A549 (cell line): ENCODE data around the gene TMEM260. TPM values are rescaled to one million over a fixed set of nuclear protein-coding genes. Genes with fewer than 3 reads are reported as not detected.
A peak's percentile ranks its signal among the peaks of the same experiment; 100 is the strongest.
"Not testable (repeated sequence)": the region's sequence is repeated elsewhere in the genome, so short reads cannot be mapped to it uniquely, and the experiment has no call there.

ENCODE experiments used
- ATAC-seq, 2 experiments: fragments of 200-7000 bp in 1 of 2; fragments of >200 bp in 1 of 2; cut with Nextera tagmentation in 1 of 2; cut with Tn5 transposase in 1 of 2; 3 replicates each; pipeline versions ENCODE4 v1.8.0 to v1.9.1; 2018 to 2020; ENCODE audit warnings: mild to moderate bottlenecking in 1 of 2, moderate library complexity in 1 of 2
- CTCF ChIA-PET: fragments of 300-600 bp; sonication (Branson Sonifier 250); formaldehyde crosslinking; extraction: SDS; loops from one replicate; lab custom pipeline; 2021; ENCODE audit warnings: antibody characterized with exemption, inconsistent platforms; lab: Yijun Ruan, JAX
- POLR2A ChIA-PET: fragments of 350-600 bp; formaldehyde crosslinking; extraction: SDS; loops from one replicate; lab custom pipeline; 2021; ENCODE audit warnings: antibody characterized with exemption, inconsistent platforms; lab: Yijun Ruan, JAX
- DNase-seq, 2 experiments: peaks; one replicate each; pipeline versions ENCODE4 v3.0.0 to v3.0.0-alpha.2; 2011 to 2016; ENCODE audit warnings: low read depth in 1 of 2, low spot score in 1 of 2
- FAIRE-seq: peaks from 2 replicates; lab custom pipeline; 2011; peaks lifted over from hg19 to GRCh38; lab: Jason Lieb, UNC
- H3K27ac ChIP-seq, 2 experiments: fragments of >200 bp; sonication (Bioruptor Twin); formaldehyde crosslinking; 3 replicates each; pipeline ENCODE4 v1.5.1; 2016 to 2017
- H3K4me1 ChIP-seq: fragments of >200 bp; sonication (Bioruptor Twin); formaldehyde crosslinking; 3 replicates; pipeline ENCODE4 v1.6.1; 2016
- H3K4me2 ChIP-seq: fragments of >200 bp; sonication (Bioruptor Twin); formaldehyde crosslinking; 3 replicates; pipeline ENCODE4 v1.6.1; 2016
- H3K4me3 ChIP-seq: fragments of >200 bp; sonication (Bioruptor Twin); formaldehyde crosslinking; 3 replicates; pipeline ENCODE4 v1.5.1; 2016
- H3K9me3 ChIP-seq: fragments of >200 bp; sonication (Bioruptor Twin); formaldehyde crosslinking; 3 replicates; pipeline ENCODE4 v1.6.1; 2016
- CBX8 ChIP-seq: fragments of 200-600 bp; sonication (generic); IDR thresholded peaks from 2 replicates; pipeline ENCODE4 v1.6.1; 2016
- CEBPB ChIP-seq, 2 experiments: fragments of >200 bp in 1 of 2; sonication (Bioruptor Twin) in 1 of 2; formaldehyde crosslinking in 1 of 2; IDR thresholded peaks; 2 replicates each; pipeline ENCODE4 v1.6.1; 2012 to 2016
- EHF ChIP-seq: fragments of 250-450 bp; sonication (Bioruptor Pico); IDR thresholded peaks from 2 replicates; pipeline ENCODE4 v1.5.0; 2020; ENCODE audit warnings: mild to moderate bottlenecking
- EHMT2 ChIP-seq: fragments of 200-600 bp; sonication (generic); IDR thresholded peaks from 2 replicates; pipeline ENCODE4 v1.6.1; 2016; ENCODE audit warnings: antibody characterized with exemption, low read depth, mild to moderate bottlenecking, moderate library complexity
- EP300 ChIP-seq, 2 experiments: fragments of >200 bp; sonication (Bioruptor Twin); formaldehyde crosslinking; IDR thresholded peaks; 2 replicates in 1 of 2; 3 replicates in 1 of 2; pipeline ENCODE4 v1.6.1; 2016 to 2017
- FOSL2 ChIP-seq, 2 experiments: fragments of 450-650 bp in 1 of 2; fragments of >200 bp in 1 of 2; sonication (Bioruptor Twin) in 1 of 2; formaldehyde crosslinking; IDR thresholded peaks; 2 replicates each; pipeline versions ENCODE4 v1.5.0 to v1.6.1; 2016 to 2020; ENCODE audit warnings: mild to moderate bottlenecking in 1 of 2, moderate library complexity in 1 of 2
- FOXS1 ChIP-seq: fragments of 250-450 bp; sonication (Bioruptor Pico); IDR thresholded peaks from 2 replicates; pipeline ENCODE4 v1.5.0; 2020; ENCODE audit warnings: mild to moderate bottlenecking, moderate library complexity
- GATA3 ChIP-seq: IDR thresholded peaks from 2 replicates; pipeline ENCODE4 v1.6.1; 2012; ENCODE audit warnings: borderline replicate concordance
- HOXB5 ChIP-seq: fragments of 250-450 bp; sonication (Bioruptor Pico); IDR thresholded peaks from 2 replicates; pipeline ENCODE4 v1.5.0; 2020; ENCODE audit warnings: mild to moderate bottlenecking, moderate library complexity
- KDM1A ChIP-seq: fragments of 200-600 bp; sonication (generic); IDR thresholded peaks from 2 replicates; pipeline ENCODE4 v1.6.1; 2016; ENCODE audit warnings: low read depth, mild to moderate bottlenecking
- MAFK ChIP-seq: fragments of 450-650 bp; IDR thresholded peaks from 2 replicates; pipeline ENCODE4 v1.6.1; 2014; ENCODE audit not compliant: partially characterized antibody
- MAZ ChIP-seq: fragments of 150-350 bp; IDR thresholded peaks from 2 replicates; pipeline ENCODE4 v1.6.1; 2014; ENCODE audit warnings: antibody characterized with exemption, low read depth, low read length, borderline replicate concordance
- NPAS2 ChIP-seq: fragments of 250-450 bp; sonication (Bioruptor Pico); IDR thresholded peaks from 2 replicates; pipeline ENCODE4 v1.8.0; 2022; ENCODE audit warnings: mild to moderate bottlenecking, moderate library complexity, borderline replicate concordance
- POLR2AphosphoS2 ChIP-seq: conservative IDR thresholded peaks from 2 replicates; pipeline ENCODE4 v1.6.1; 2012; ENCODE audit warnings: low read length, improper control_type of control experiment, inconsistent platforms
- RCOR1 ChIP-seq: fragments of 150-350 bp; IDR thresholded peaks from 2 replicates; pipeline ENCODE4 v1.6.1; 2014; ENCODE audit warnings: antibody characterized with exemption, low read length, low read depth
- SMC3 ChIP-seq: fragments of >200 bp; sonication (Bioruptor Twin); formaldehyde crosslinking; IDR thresholded peaks from 3 replicates; pipeline ENCODE4 v1.6.1; 2018; ENCODE audit warnings: inconsistent platforms
- TP53 ChIP-seq: fragments of 250-450 bp; sonication (Bioruptor Pico); IDR thresholded peaks from 2 replicates; pipeline ENCODE4 v1.5.0; 2021; ENCODE audit warnings: mild to moderate bottlenecking, moderate library complexity
- ZC3H11A ChIP-seq: fragments of 450-650 bp; IDR thresholded peaks from 2 replicates; pipeline ENCODE4 v1.6.1; 2014; ENCODE audit warnings: antibody characterized with exemption, mild to moderate bottlenecking
- whole genome bisulfite sequencing: methylation state at CpG from one replicate; pipeline ENCODE4 v1.1.6; 2017; ENCODE audit errors: missing lambda C conversion rate; 5-methylcytosine and 5-hydroxymethylcytosine counted together
- polyA plus RNA-seq, 4 experiments: library from polyadenylated mRNA; depleted of rRNA in 3 of 4; stranded (reverse); fragments of >200 nt; fragmentation: RNase III in 1 of 4; extraction: RNeasy Plus Mini Kit Qiagen cat#74134 plus additional on column Dnase treatment in 1 of 4; gene quantifications; 2 replicates in 3 of 4; 3 replicates in 1 of 4; pipeline ENCODE4 v1.2.3, GENCODE V29; 2011 to 2017
- TF ChIP-seq, protein P1 (sequence below): fragments of 200-600 bp; sonication (generic); IDR thresholded peaks from 2 replicates; pipeline ENCODE4 v1.6.1; 2016; ENCODE audit warnings: antibody characterized with exemption, mild to moderate bottlenecking, moderate library complexity
- TF ChIP-seq, protein P2 (sequence below): fragments of 250-450 bp; sonication (Bioruptor Pico); IDR thresholded peaks from 2 replicates; pipeline ENCODE4 v1.5.0; 2021; ENCODE audit warnings: mild to moderate bottlenecking, moderate library complexity, borderline replicate concordance
- TF ChIP-seq, protein P3 (sequence below): fragments of >200 bp; sonication (Bioruptor Twin); formaldehyde crosslinking; IDR thresholded peaks from 2 replicates; pipeline ENCODE4 v1.6.1; 2016

Gene TMEM260
- polyA plus RNA-seq, 2 of the 4 experiments (the other 2 are of a cell fraction), result 6.1 to 17.6 TPM

DNA sequence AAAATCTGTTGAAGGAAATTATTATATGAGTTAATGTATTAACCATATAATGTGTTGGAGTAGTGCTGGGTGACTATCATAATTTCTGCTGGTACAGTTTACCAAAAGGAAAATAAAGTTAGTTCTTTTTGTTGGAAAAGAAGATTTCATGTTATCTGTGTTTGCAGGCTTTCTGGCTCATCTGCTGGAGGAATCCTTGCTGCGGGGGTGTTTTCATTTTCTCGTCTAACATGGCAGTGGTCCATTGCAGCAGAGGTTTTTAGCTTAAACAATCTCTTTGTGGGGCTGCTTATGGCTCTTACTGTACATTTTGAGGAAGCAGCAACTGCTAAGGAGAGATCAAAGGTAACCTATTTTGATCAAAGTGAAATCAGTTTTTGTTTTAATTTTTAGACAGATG lies 24.1 kb downstream of the TMEM260 start:
- WGBS, result 94% methylated on average over 2 of the region's 2 CpGs
- Histone ChIP-seq H3K9me3 (no peaks in the 10 kb centered on the region), H3K4me2 (no peak overlapping the region), H3K4me1 (peaks cover 6% of the 10 kb centered on the region; the same call in 2 of the 3 replicates), H3K4me3 (no peak overlapping the region), H3K27ac (no peak overlapping the region)
- CTCF ChIA-PET, result no interaction called here
- TF ChIP-seq MAFK, result no peak
- no peak for TF ChIP-seq MAZ
- no peak for TF ChIP-seq SMC3
- TF ChIP-seq, protein P1, sequence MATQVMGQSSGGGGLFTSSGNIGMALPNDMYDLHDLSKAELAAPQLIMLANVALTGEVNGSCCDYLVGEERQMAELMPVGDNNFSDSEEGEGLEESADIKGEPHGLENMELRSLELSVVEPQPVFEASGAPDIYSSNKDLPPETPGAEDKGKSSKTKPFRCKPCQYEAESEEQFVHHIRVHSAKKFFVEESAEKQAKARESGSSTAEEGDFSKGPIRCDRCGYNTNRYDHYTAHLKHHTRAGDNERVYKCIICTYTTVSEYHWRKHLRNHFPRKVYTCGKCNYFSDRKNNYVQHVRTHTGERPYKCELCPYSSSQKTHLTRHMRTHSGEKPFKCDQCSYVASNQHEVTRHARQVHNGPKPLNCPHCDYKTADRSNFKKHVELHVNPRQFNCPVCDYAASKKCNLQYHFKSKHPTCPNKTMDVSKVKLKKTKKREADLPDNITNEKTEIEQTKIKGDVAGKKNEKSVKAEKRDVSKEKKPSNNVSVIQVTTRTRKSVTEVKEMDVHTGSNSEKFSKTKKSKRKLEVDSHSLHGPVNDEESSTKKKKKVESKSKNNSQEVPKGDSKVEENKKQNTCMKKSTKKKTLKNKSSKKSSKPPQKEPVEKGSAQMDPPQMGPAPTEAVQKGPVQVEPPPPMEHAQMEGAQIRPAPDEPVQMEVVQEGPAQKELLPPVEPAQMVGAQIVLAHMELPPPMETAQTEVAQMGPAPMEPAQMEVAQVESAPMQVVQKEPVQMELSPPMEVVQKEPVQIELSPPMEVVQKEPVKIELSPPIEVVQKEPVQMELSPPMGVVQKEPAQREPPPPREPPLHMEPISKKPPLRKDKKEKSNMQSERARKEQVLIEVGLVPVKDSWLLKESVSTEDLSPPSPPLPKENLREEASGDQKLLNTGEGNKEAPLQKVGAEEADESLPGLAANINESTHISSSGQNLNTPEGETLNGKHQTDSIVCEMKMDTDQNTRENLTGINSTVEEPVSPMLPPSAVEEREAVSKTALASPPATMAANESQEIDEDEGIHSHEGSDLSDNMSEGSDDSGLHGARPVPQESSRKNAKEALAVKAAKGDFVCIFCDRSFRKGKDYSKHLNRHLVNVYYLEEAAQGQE, result no peak
- no peak for TF ChIP-seq TP53 (CRISPR knock-in tag)
- no peak for TF ChIP-seq GATA3
- TF ChIP-seq KDM1A, result no peak
- no peak for TF ChIP-seq ZC3H11A
- TF ChIP-seq, protein P2, sequence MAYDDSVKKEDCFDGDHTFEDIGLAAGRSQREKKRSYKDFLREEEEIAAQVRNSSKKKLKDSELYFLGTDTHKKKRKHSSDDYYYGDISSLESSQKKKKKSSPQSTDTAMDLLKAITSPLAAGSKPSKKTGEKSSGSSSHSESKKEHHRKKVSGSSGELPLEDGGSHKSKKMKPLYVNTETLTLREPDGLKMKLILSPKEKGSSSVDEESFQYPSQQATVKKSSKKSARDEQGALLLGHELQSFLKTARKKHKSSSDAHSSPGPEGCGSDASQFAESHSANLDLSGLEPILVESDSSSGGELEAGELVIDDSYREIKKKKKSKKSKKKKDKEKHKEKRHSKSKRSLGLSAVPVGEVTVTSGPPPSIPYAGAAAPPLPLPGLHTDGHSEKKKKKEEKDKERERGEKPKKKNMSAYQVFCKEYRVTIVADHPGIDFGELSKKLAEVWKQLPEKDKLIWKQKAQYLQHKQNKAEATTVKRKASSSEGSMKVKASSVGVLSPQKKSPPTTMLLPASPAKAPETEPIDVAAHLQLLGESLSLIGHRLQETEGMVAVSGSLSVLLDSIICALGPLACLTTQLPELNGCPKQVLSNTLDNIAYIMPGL (CRISPR knock-in tag), result no peak
- no peak for TF ChIP-seq RCOR1
- POLR2A ChIA-PET, result no interaction called here
- ATAC-seq (no peak), DNase-seq (no peak), FAIRE-seq (no peak)

DNA sequence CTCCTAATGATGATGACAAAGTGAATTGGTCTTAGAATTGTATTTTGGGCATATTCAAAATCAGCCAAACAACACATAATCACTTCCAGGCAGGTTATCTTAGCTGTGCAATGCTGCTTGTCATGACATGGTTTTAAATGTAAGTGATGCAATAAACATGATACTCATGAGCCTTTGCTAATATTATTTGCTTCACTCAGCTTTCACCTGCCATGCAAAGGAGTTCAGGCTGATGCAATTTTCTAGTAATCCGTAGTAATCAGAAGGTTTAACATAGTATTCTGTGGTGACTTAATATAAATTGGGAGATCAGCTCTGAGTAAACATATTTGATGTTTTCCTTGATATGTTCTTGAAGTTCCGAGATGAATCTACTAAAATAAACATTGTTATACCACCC lies 29.1 kb downstream of the TMEM260 start:
- no peak for FAIRE-seq
- ChIA-PET CTCF (interaction anchor here (1.3 kb wide), 1 partner anchor 9 kb away, joined by 3 read pairs; no protein-coding TSS in a partner anchor), POLR2A (no interaction called here)
- Histone ChIP-seq H3K27ac (peak overlapping the region; percentile 63 to 65; a peak in 4 of 6 replicates), H3K9me3 (no peaks in the 10 kb centered on the region), H3K4me2 (peak overlapping the region; percentile 22; the same call in 2 of the 3 replicates), H3K4me3 (no peak overlapping the region), H3K4me1 (peaks cover 17% of the 10 kb centered on the region; the same call in 2 of the 3 replicates)
- WGBS, result 46% methylated on average over 2 of the region's 2 CpGs
- TF ChIP-seq EHF (CRISPR knock-in tag) (no peak), NPAS2 (CRISPR knock-in tag) (no peak), SMC3 (no peak), KDM1A (no peak), FOSL2 (IDR thresholded peaks at IDR 0.05) (no peak), FOSL2 (CRISPR knock-in tag; IDR thresholded peaks at IDR 0.05) (no peak), MAZ (no peak), POLR2AphosphoS2 (no peak), FOXS1 (CRISPR knock-in tag) (no peak), HOXB5 (CRISPR knock-in tag) (no peak), CEBPB (IDR thresholded peaks at IDR 0.05) (peak in 1 of 2 experiments; percentile 55; a peak in 2 of 4 replicates), EP300 (IDR thresholded peaks at IDR 0.05) (no peak; a peak in 1 of 5 replicates), EHMT2 (no peak), CBX8 (no peak)
- TF ChIP-seq, protein P3, sequence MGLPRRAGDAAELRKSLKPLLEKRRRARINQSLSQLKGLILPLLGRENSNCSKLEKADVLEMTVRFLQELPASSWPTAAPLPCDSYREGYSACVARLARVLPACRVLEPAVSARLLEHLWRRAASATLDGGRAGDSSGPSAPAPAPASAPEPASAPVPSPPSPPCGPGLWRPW, result 0 out of 2 replicates have a peak, but pooled peaks have one; percentile 25
- DNase-seq, result peak in 1 of 2 experiments; percentile 4
- 0 out of 6 replicates have a peak, but pooled peaks of 1 of the 2 experiments have one; percentile 47 for ATAC-seq

DNA sequence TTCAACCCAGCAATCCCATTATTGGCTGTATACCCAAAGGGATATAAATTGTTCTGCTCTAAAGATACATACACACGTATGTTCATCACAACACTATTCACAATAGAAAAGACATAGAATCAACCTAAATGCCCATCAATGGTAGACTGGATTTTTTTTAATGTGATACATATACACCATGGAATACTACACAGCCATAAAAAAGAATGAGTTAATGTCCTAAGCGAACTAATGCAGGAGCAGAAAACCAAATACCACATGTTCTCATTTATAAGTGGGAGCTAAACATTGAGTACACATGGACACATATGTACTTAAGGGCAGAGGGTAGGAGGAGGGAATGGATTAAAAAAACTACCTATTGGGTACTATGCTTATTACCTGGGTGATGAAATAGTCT lies 32.1 kb downstream of the TMEM260 start:
- peaks cover 17% of the 10 kb centered on the region; the same call in 2 of the 3 replicates for H3K4me1 ChIP-seq
- POLR2A ChIA-PET, ATAC-seq, H3K27ac ChIP-seq, FAIRE-seq, DNase-seq, H3K4me3 ChIP-seq, H3K9me3 ChIP-seq, H3K4me2 ChIP-seq, CTCF ChIA-PET: not testable (repeated sequence)
- WGBS, result 91% methylated on average over 2 of the region's 2 CpGs
